HepG2 (cell line): Measurements from ENCODE around the gene RERE. TPM values are rescaled to one million over a fixed set of nuclear protein-coding genes. Genes with fewer than 3 reads are reported as not detected.

Experiments used
- ARNT ChIP-seq: fragments of 450-650 bp; IDR thresholded peaks from 2 replicates; pipeline ENCODE4 v1.6.1; 2017
- BCL6 ChIP-seq: IDR thresholded peaks from 2 replicates; pipeline ENCODE4 v1.6.1; 2016; ENCODE audit warnings: missing genetic modification reagents, missing compliant biosample characterization
- CCAR2 ChIP-seq: fragments of 200-400 bp; formaldehyde crosslinking; optimal IDR thresholded peaks from 2 replicates; pipeline ENCODE3; 2018; ENCODE audit warnings: low read depth, mild to moderate bottlenecking, low read length, moderate library complexity
- GABPA ChIP-seq, 2 experiments: IDR thresholded peaks; 2 replicates each; pipeline ENCODE4 v1.6.1; 2011 to 2016; ENCODE audit warnings: low read depth in 2 of 2, low read length in 1 of 2, missing biosample characterization in 1 of 2, missing genetic modification characterization in 1 of 2
- GATAD2A ChIP-seq: IDR thresholded peaks from 2 replicates; pipeline ENCODE4 v1.6.1; 2016
- HES4 ChIP-seq: sonication (generic); formaldehyde crosslinking; IDR thresholded peaks from 2 replicates; pipeline ENCODE4 v1.9.0; 2021; ENCODE audit warnings: mild to moderate bottlenecking, missing genetic modification reagents, borderline replicate concordance
- HMG20A ChIP-seq: IDR thresholded peaks from 2 replicates; pipeline ENCODE4 v1.6.1; 2016; ENCODE audit warnings: borderline replicate concordance
- HNRNPK ChIP-seq: fragments of 200-400 bp; formaldehyde crosslinking; IDR thresholded peaks from 2 replicates; pipeline ENCODE4 v1.6.1; 2018; ENCODE audit warnings: low read length, low read depth, moderate library complexity, mild to moderate bottlenecking; ENCODE audit not compliant: poor library complexity, severe bottlenecking
- JUNB ChIP-seq: sonication (generic); formaldehyde crosslinking; IDR thresholded peaks from 2 replicates; pipeline ENCODE4 v1.8.0; 2022; ENCODE audit warnings: missing genetic modification reagents, mild to moderate bottlenecking, borderline replicate concordance
- KDM3A ChIP-seq: IDR thresholded peaks from 2 replicates; pipeline ENCODE4 v1.6.1; 2018; ENCODE audit warnings: low read depth, missing compliant biosample characterization
- KLF16 ChIP-seq, 2 experiments: sonication (generic) in 1 of 2; formaldehyde crosslinking in 1 of 2; IDR thresholded peaks; 2 replicates each; pipeline versions ENCODE4 v1.6.1 to v1.8.0; 2016 to 2023; ENCODE audit warnings: missing genetic modification reagents in 2 of 2, missing compliant biosample characterization in 1 of 2
- NFYB ChIP-seq: sonication (generic); formaldehyde crosslinking; IDR thresholded peaks from 2 replicates; pipeline ENCODE4 v1.4.0; 2020; ENCODE audit warnings: missing genetic modification reagents
- PAX8 ChIP-seq: sonication (generic); formaldehyde crosslinking; IDR thresholded peaks from 2 replicates; pipeline ENCODE4 v1.8.0; 2022; ENCODE audit warnings: mild to moderate bottlenecking, missing genetic modification reagents, borderline replicate concordance
- POLR2A ChIP-seq, 2 experiments: IDR thresholded peaks; 2 replicates each; pipeline ENCODE4 v1.6.1; 2011; ENCODE audit warnings: low read depth in 2 of 2, low read length in 2 of 2, mild to moderate bottlenecking in 1 of 2, moderate library complexity in 1 of 2; ENCODE audit not compliant: insufficient read depth in 1 of 2
- RAD21 ChIP-seq: fragments of 450-650 bp; formaldehyde crosslinking; IDR thresholded peaks from 2 replicates; pipeline ENCODE4 v1.5.0; 2020; ENCODE audit warnings: mild to moderate bottlenecking
- ZFP36L1 ChIP-seq: sonication (generic); formaldehyde crosslinking; IDR thresholded peaks from 2 replicates; pipeline ENCODE4 v1.8.0; 2022; ENCODE audit warnings: mild to moderate bottlenecking, missing genetic modification reagents, moderate library complexity
- ZMAT3 ChIP-seq: sonication (generic); formaldehyde crosslinking; conservative IDR thresholded peaks from 2 replicates; pipeline ENCODE4 v1.7.0; 2021; ENCODE audit warnings: missing genetic modification reagents
- ZNF264 ChIP-seq: sonication (generic); formaldehyde crosslinking; IDR thresholded peaks from 2 replicates; pipeline ENCODE4 v1.4.0; 2020; ENCODE audit warnings: missing genetic modification reagents
- ZNF296 ChIP-seq: sonication (generic); formaldehyde crosslinking; conservative IDR thresholded peaks from 2 replicates; pipeline ENCODE4 v1.5.0; 2020; ENCODE audit warnings: mild to moderate bottlenecking, missing genetic modification reagents
- ZNF317 ChIP-seq: sonication (generic); formaldehyde crosslinking; IDR thresholded peaks from 2 replicates; pipeline ENCODE4 v1.5.0; 2020; ENCODE audit warnings: mild to moderate bottlenecking, missing genetic modification reagents
- ZNF354B ChIP-seq: sonication (generic); formaldehyde crosslinking; IDR thresholded peaks from 2 replicates; pipeline ENCODE4 v1.8.0; 2022; ENCODE audit warnings: mild to moderate bottlenecking, missing genetic modification reagents
- ZNF510 ChIP-seq: sonication (generic); formaldehyde crosslinking; IDR thresholded peaks from 2 replicates; pipeline ENCODE4 v1.4.0; 2020; ENCODE audit warnings: low read depth, mild to moderate bottlenecking, missing genetic modification reagents
- ZNF546 ChIP-seq: sonication (generic); formaldehyde crosslinking; conservative IDR thresholded peaks from 2 replicates; pipeline ENCODE4 v1.8.1; 2023; ENCODE audit warnings: mild to moderate bottlenecking, missing genetic modification reagents
- ZNF749 ChIP-seq: sonication (generic); formaldehyde crosslinking; IDR thresholded peaks from 2 replicates; pipeline ENCODE4 v1.8.0; 2022; ENCODE audit warnings: mild to moderate bottlenecking, missing genetic modification reagents, moderate library complexity, borderline replicate concordance
- ZSCAN29 ChIP-seq: sonication (generic); formaldehyde crosslinking; conservative IDR thresholded peaks from 2 replicates; pipeline ENCODE4 v1.4.0; 2020; ENCODE audit warnings: mild to moderate bottlenecking, missing genetic modification reagents
- polyA plus RNA-seq, 8 experiments: library from polyadenylated mRNA; depleted of rRNA in 3 of 8; stranded (reverse) in 7 of 8; unstranded in 1 of 8; fragments of >200 nt; fragmentation: Illumina TruSeq in 4 of 8; extraction: Trizol in 4 of 8; gene quantifications; 2 replicates each; pipeline versions ENCODE4 v1.2.1 to v1.2.3, GENCODE V29; 2011 to 2016; ENCODE audit warnings: low read depth in 4 of 8, missing spikeins in 1 of 8, mixed read lengths in 1 of 8; ENCODE audit not compliant: insufficient read depth in 1 of 8
- total RNA-seq, 5 experiments: library from RNA; depleted of rRNA; stranded (reverse); fragments of >200 nt; fragmentation: Illumina TruSeq; extraction: Trizol; gene quantifications; 2 replicates each; pipeline ENCODE4 v1.2.3, GENCODE V29; 2016; ENCODE audit warnings: low read depth in 1 of 5
- TF ChIP-seq, protein P1 (sequence below): sonication (generic); formaldehyde crosslinking; IDR thresholded peaks from 2 replicates; pipeline ENCODE4 v1.4.0; 2020; ENCODE audit warnings: mild to moderate bottlenecking, missing genetic modification reagents, borderline replicate concordance
- TF ChIP-seq, protein P2 (sequence below): sonication (generic); formaldehyde crosslinking; IDR thresholded peaks from 2 replicates; pipeline ENCODE4 v1.5.0; 2020; ENCODE audit warnings: mild to moderate bottlenecking, low read depth, missing genetic modification reagents, borderline replicate concordance

RERE gene
- total and polyA plus RNA-seq, 2 of the 13 experiments (the other 11 are each of a cell fraction or from before 2014, with no cell fraction given) = 18.3 to 21.9 TPM

DNA sequence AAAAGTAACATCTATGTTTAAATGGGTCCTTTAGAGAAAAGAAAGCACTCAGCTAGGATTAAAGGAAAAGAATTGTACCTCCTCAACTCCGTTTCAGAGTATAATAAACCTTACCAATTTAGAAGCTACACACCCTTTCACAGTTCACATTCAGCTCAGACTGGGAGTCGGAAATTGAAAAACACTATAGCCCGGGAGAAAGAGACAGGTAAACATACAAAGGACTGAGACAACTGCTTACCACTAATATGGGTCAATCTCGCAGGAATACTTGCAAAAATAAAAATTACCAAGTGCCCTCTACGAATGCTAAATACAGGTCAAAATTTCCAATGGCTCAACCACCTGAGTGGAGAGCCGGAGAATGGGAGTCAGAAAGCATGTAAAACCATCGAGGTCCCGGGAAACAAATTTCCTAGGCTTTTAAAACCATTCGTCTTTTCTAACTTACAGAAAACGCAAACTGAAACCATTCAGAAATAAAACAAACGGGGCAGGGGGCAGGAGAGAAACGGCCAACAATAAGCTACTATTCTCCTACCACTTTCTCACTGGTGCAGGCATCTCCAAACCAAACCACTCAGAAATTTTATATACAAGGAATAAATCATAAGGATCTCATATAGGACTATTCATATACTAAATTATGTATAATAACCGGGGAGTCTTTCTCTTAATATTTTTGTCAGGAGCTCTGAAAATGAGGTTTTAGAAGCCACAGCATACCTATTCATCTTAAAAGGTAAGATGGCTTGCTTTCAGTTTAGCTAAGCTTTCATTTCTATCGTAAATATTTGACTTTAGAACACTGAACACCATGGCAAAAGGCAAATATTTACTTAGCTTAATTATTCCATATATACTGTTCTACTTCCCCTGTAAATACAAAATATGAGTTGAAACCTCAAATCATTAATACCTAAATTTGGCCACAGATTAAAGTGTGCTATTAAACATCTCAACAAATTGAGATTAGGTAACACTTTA lies 136.5 kb downstream of the RERE start (continued):
- TF ChIP-seq, protein P1, sequence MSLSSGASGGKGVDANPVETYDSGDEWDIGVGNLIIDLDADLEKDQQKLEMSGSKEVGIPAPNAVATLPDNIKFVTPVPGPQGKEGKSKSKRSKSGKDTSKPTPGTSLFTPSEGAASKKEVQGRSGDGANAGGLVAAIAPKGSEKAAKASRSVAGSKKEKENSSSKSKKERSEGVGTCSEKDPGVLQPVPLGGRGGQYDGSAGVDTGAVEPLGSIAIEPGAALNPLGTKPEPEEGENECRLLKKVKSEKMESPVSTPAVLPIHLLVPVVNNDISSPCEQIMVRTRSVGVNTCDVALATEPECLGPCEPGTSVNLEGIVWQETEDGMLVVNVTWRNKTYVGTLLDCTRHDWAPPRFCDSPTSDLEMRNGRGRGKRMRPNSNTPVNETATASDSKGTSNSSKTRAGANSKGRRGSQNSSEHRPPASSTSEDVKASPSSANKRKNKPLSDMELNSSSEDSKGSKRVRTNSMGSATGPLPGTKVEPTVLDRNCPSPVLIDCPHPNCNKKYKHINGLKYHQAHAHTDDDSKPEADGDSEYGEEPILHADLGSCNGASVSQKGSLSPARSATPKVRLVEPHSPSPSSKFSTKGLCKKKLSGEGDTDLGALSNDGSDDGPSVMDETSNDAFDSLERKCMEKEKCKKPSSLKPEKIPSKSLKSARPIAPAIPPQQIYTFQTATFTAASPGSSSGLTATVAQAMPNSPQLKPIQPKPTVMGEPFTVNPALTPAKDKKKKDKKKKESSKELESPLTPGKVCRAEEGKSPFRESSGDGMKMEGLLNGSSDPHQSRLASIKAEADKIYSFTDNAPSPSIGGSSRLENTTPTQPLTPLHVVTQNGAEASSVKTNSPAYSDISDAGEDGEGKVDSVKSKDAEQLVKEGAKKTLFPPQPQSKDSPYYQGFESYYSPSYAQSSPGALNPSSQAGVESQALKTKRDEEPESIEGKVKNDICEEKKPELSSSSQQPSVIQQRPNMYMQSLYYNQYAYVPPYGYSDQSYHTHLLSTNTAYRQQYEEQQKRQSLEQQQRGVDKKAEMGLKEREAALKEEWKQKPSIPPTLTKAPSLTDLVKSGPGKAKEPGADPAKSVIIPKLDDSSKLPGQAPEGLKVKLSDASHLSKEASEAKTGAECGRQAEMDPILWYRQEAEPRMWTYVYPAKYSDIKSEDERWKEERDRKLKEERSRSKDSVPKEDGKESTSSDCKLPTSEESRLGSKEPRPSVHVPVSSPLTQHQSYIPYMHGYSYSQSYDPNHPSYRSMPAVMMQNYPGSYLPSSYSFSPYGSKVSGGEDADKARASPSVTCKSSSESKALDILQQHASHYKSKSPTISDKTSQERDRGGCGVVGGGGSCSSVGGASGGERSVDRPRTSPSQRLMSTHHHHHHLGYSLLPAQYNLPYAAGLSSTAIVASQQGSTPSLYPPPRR (CRISPR knock-in tag) = no peak
- TF ChIP-seq GATAD2A (peak; percentile 81), POLR2A (IDR thresholded peaks at IDR 0.05; ENCODE audit: insufficient read depth in 1 of 2, low read depth in 2 of 2, low read length in 2 of 2) (no peak), NFYB (no peak), ZNF749 (CRISPR knock-in tag) (no peak), ZNF264 (CRISPR knock-in tag) (no peak), HMG20A (CRISPR knock-in tag) (peak; percentile 64; the same call in 1 of the 2 replicates), BCL6 (CRISPR knock-in tag) (peak; percentile 54; the same call in 1 of the 2 replicates), CCAR2 (no peak), ZNF296 (CRISPR knock-in tag) (no peak), ARNT (no peak), ZNF317 (CRISPR knock-in tag) (no peak), JUNB (CRISPR knock-in tag) (no peak), ZNF354B (no peak), ZSCAN29 (CRISPR knock-in tag) (no peak), ZNF510 (CRISPR knock-in tag) (no peak), HES4 (CRISPR knock-in tag) (no peak), ZMAT3 (CRISPR knock-in tag) (no peak), KDM3A (CRISPR knock-in tag) (no peak), GABPA (IDR thresholded peaks at IDR 0.05; ENCODE audit: low read depth, low read length) (no peak), GABPA (CRISPR knock-in tag; IDR thresholded peaks at IDR 0.05; ENCODE audit: low read depth) (no peak), RAD21 (CRISPR knock-in tag) (no peak), KLF16 (CRISPR knock-in tag; IDR thresholded peaks at IDR 0.05) (peak in 1 of 2 experiments; percentile 22; a peak in 1 of 4 replicates), ZFP36L1 (CRISPR knock-in tag) (no peak), HNRNPK (no peak), PAX8 (CRISPR knock-in tag) (no peak), ZNF546 (CRISPR knock-in tag) (no peak)
- TF ChIP-seq, protein P2, sequence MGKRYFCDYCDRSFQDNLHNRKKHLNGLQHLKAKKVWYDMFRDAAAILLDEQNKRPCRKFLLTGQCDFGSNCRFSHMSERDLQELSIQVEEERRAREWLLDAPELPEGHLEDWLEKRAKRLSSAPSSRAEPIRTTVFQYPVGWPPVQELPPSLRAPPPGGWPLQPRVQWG = no peak
